ENCODE data around the gene CHD9. TPM values are rescaled to one million over a fixed set of nuclear protein-coding genes. Genes with fewer than 3 reads are reported as not detected.

The CHD9 gene
- total RNA-seq, 2 experiments from 2014 or later = 9.4 to 9.7 TPM

GRCh38 chr16:53053967-53054669 is 673 bp upstream of the CHD9 start:
- DNase-seq = peak; percentile 24
- intact Hi-C loops (cut with micrococcal nuclease) = loop anchor here (1.0 to 10.0 kb wide), 5 partner anchors 106 to 381 kb away; partner anchors contain the start of gene RBL2
- H3K4me1 Mint-ChIP-seq (ENCODE audit: low read depth) = peaks cover 18% of the 10 kb centered on the region
- CTCF ChIA-PET = interaction anchor here (0.8 to 2.1 kb wide), 12 partner anchors 45 to 351 kb away, joined by 3 to 13 read pairs (median 4); no protein-coding TSS in a partner anchor
- H3K9me3 Mint-ChIP-seq = no peaks in the 10 kb centered on the region
- peak overlapping the region; percentile 80 for H3K4me3 Mint-ChIP-seq
- H3K27ac Mint-ChIP-seq = no peak overlapping the region
- peaks cover 3% of the 10 kb centered on the region for H3K27me3 Mint-ChIP-seq (ENCODE audit: low read depth)
- no peaks in the 10 kb centered on the region for H3K36me3 Mint-ChIP-seq (ENCODE audit: low read depth)

GRCh38 chr16:53055541-53056391 is 975 bp downstream of the CHD9 start:
- Mint-ChIP-seq H3K27me3 (ENCODE audit: low read depth) (peaks cover 3% of the 10 kb centered on the region), H3K27ac (no peak overlapping the region), H3K36me3 (ENCODE audit: low read depth) (no peaks in the 10 kb centered on the region), H3K9me3 (no peaks in the 10 kb centered on the region), H3K4me3 (peak overlapping the region; percentile 80), H3K4me1 (ENCODE audit: low read depth) (peaks cover 18% of the 10 kb centered on the region)
- peak; percentile 12 for DNase-seq
- CTCF ChIA-PET = interaction anchor here (0.6 to 4.3 kb wide), 20 partner anchors 7 to 350 kb away, joined by 3 to 30 read pairs (median 4); no protein-coding TSS in a partner anchor
- intact Hi-C loops (cut with micrococcal nuclease) = loop anchor here (1.0 to 10.0 kb wide), 7 partner anchors 44 to 455 kb away; partner anchors contain the start of genes AKTIP and RBL2

GRCh38 chr16:53056392-53056881 is 1.6 kb downstream of the CHD9 start:
- H3K4me1 Mint-ChIP-seq (ENCODE audit: low read depth) = peaks cover 22% of the 10 kb centered on the region
- H3K4me3 Mint-ChIP-seq = no peak overlapping the region

GRCh38 chr16:53057658-53058057 is 2.9 kb downstream of the CHD9 start:
- Mint-ChIP-seq H3K9me3 (no peaks in the 10 kb centered on the region), H3K27me3 (ENCODE audit: low read depth) (peaks cover 3% of the 10 kb centered on the region), H3K36me3 (ENCODE audit: low read depth) (no peaks in the 10 kb centered on the region), H3K27ac (no peak overlapping the region), H3K4me1 (ENCODE audit: low read depth) (peaks cover 25% of the 10 kb centered on the region), H3K4me3 (no peak overlapping the region)
- no peak for DNase-seq
- CTCF ChIA-PET = interaction anchor here (1.5 to 4.3 kb wide), 2 partner anchors 101 to 225 kb away, joined by 5 to 30 read pairs; no protein-coding TSS in a partner anchor
- intact Hi-C loops (cut with micrococcal nuclease) = loop anchor here (10.0 kb wide), 1 partner anchor 377 kb away; the partner anchor contains the start of gene RBL2

More at GRCh38 chr16:53056392-53056881, 1.6 kb downstream of the CHD9 start:
- Mint-ChIP-seq H3K27ac (no peak overlapping the region), H3K27me3 (ENCODE audit: low read depth) (peaks cover 3% of the 10 kb centered on the region), H3K9me3 (no peaks in the 10 kb centered on the region), H3K36me3 (ENCODE audit: low read depth) (no peaks in the 10 kb centered on the region)
- intact Hi-C loops (cut with micrococcal nuclease) = loop anchor here (10.0 kb wide), 1 partner anchor 378 kb away; the partner anchor contains the start of gene RBL2
- CTCF ChIA-PET = interaction anchor here (0.6 to 4.3 kb wide), 5 partner anchors 43 to 261 kb away, joined by 4 to 30 read pairs (median 5); no protein-coding TSS in a partner anchor
- no peak for DNase-seq

- DNase-seq = no peak
- CTCF ChIA-PET = interaction anchor here (1.5 to 4.3 kb wide), 2 partner anchors 100 to 225 kb away, joined by 5 to 30 read pairs; no protein-coding TSS in a partner anchor
- H3K27ac Mint-ChIP-seq = no peak overlapping the region
- H3K36me3 Mint-ChIP-seq (ENCODE audit: low read depth) = no peaks in the 10 kb centered on the region
- no peak overlapping the region for H3K4me3 Mint-ChIP-seq
- peaks cover 19% of the 10 kb centered on the region for H3K4me1 Mint-ChIP-seq (ENCODE audit: low read depth)
- no peaks in the 10 kb centered on the region for H3K27me3 Mint-ChIP-seq (ENCODE audit: low read depth)
- H3K9me3 Mint-ChIP-seq = no peaks in the 10 kb centered on the region
- intact Hi-C loops (cut with micrococcal nuclease) = loop anchor here (10.0 kb wide), 1 partner anchor 376 kb away; the partner anchor contains the start of gene RBL2
Measured at GRCh38 chr16:53058441-53058840, 3.6 kb downstream of the CHD9 start.

GRCh38 chr16:53058882-53059281 is 4.1 kb downstream of the CHD9 start:
- no peak for DNase-seq
- Mint-ChIP-seq H3K27ac (no peak overlapping the region), H3K36me3 (ENCODE audit: low read depth) (no peaks in the 10 kb centered on the region), H3K4me1 (ENCODE audit: low read depth) (peaks cover 19% of the 10 kb centered on the region), H3K4me3 (no peak overlapping the region), H3K27me3 (ENCODE audit: low read depth) (no peaks in the 10 kb centered on the region), H3K9me3 (no peaks in the 10 kb centered on the region)
- CTCF ChIA-PET = interaction anchor here (1.5 to 4.3 kb wide), 2 partner anchors 100 to 224 kb away, joined by 5 to 30 read pairs; no protein-coding TSS in a partner anchor
- intact Hi-C loops (cut with micrococcal nuclease) = loop anchor here (10.0 kb wide), 1 partner anchor 376 kb away; the partner anchor contains the start of gene RBL2

- no peaks in the 10 kb centered on the region for H3K27me3 Mint-ChIP-seq (ENCODE audit: low read depth)
- intact Hi-C loops (cut with micrococcal nuclease) = loop anchor here (10.0 kb wide), 1 partner anchor 375 kb away; the partner anchor contains the start of gene RBL2
- CTCF ChIA-PET = no interaction called here
- DNase-seq = no peak
- H3K36me3 Mint-ChIP-seq (ENCODE audit: low read depth) = no peaks in the 10 kb centered on the region
- peaks cover 15% of the 10 kb centered on the region for H3K4me1 Mint-ChIP-seq (ENCODE audit: low read depth)
- H3K27ac Mint-ChIP-seq = no peak overlapping the region
- H3K4me3 Mint-ChIP-seq = no peak overlapping the region
- H3K9me3 Mint-ChIP-seq = no peaks in the 10 kb centered on the region
Measured at GRCh38 chr16:53059672-53060071, 4.9 kb downstream of the CHD9 start.

- Mint-ChIP-seq H3K4me1 (ENCODE audit: low read depth) (peaks cover 11% of the 10 kb centered on the region), H3K9me3 (no peaks in the 10 kb centered on the region), H3K4me3 (no peak overlapping the region), H3K27ac (no peak overlapping the region), H3K27me3 (ENCODE audit: low read depth) (no peaks in the 10 kb centered on the region), H3K36me3 (ENCODE audit: low read depth) (no peaks in the 10 kb centered on the region)
- intact Hi-C loops (cut with micrococcal nuclease) = no loop called here
- no peak for DNase-seq
- CTCF ChIA-PET = interaction anchor here (1.0 kb wide), 1 partner anchor 80 kb away, joined by 3 read pairs; no protein-coding TSS in a partner anchor
Measured at GRCh38 chr16:53061256-53061655, 6.5 kb downstream of the CHD9 start.

GRCh38 chr16:53061701-53062159 is 6.9 kb downstream of the CHD9 start:
- intact Hi-C loops (cut with micrococcal nuclease) = no loop called here
- Mint-ChIP-seq H3K4me1 (ENCODE audit: low read depth) (peaks cover 11% of the 10 kb centered on the region), H3K27ac (no peak overlapping the region), H3K9me3 (no peaks in the 10 kb centered on the region), H3K4me3 (no peak overlapping the region), H3K27me3 (ENCODE audit: low read depth) (no peaks in the 10 kb centered on the region), H3K36me3 (ENCODE audit: low read depth) (no peaks in the 10 kb centered on the region)
- DNase-seq = peak; percentile 66
- CTCF ChIA-PET = interaction anchor here (1.0 kb wide), 1 partner anchor 79 kb away, joined by 3 read pairs; no protein-coding TSS in a partner anchor

- H3K27me3 Mint-ChIP-seq (ENCODE audit: low read depth) = no peaks in the 10 kb centered on the region
- no peaks in the 10 kb centered on the region for H3K36me3 Mint-ChIP-seq (ENCODE audit: low read depth)
- no peaks in the 10 kb centered on the region for H3K9me3 Mint-ChIP-seq
- CTCF ChIA-PET = interaction anchor here (1.2 kb wide), 1 partner anchor 9 kb away, joined by 3 read pairs; the partner anchor contains the start of gene CHD9
- H3K27ac Mint-ChIP-seq = no peak overlapping the region
- intact Hi-C loops (cut with micrococcal nuclease) = no loop called here
- peaks cover 16% of the 10 kb centered on the region for H3K4me1 Mint-ChIP-seq (ENCODE audit: low read depth)
- H3K4me3 Mint-ChIP-seq = no peak overlapping the region
- DNase-seq = no peak
Measured at GRCh38 chr16:53064081-53064578, 9.3 kb downstream of the CHD9 start.

- H3K9me3 Mint-ChIP-seq = no peaks in the 10 kb centered on the region
- H3K4me1 Mint-ChIP-seq (ENCODE audit: low read depth) = peaks cover 16% of the 10 kb centered on the region
- H3K27me3 Mint-ChIP-seq (ENCODE audit: low read depth) = no peaks in the 10 kb centered on the region
- no peak overlapping the region for H3K4me3 Mint-ChIP-seq
- intact Hi-C loops (cut with micrococcal nuclease) = no loop called here
- DNase-seq = no peak
- CTCF ChIA-PET = interaction anchor here (0.6 kb wide), 1 partner anchor 151 kb away, joined by 4 read pairs; no protein-coding TSS in a partner anchor
- no peak overlapping the region for H3K27ac Mint-ChIP-seq
- H3K36me3 Mint-ChIP-seq (ENCODE audit: low read depth) = no peaks in the 10 kb centered on the region
Measured at GRCh38 chr16:53065461-53066061, 10.8 kb downstream of the CHD9 start.

Data from activated naive CD4-positive, alpha-beta T cell treated with anti-CD3 and anti-CD28 coated beads for 36 hours (primary cell).